Bone marrow (tissue), 2 donors: Measurements from ENCODE around the gene ELMO1.

ENCODE experiments used
- DNase-seq, 2 donors: peaks; one replicate each; lab custom pipeline; 2025; lab: John Stamatoyannopoulos, UW

ELMO1 gene

DNA sequence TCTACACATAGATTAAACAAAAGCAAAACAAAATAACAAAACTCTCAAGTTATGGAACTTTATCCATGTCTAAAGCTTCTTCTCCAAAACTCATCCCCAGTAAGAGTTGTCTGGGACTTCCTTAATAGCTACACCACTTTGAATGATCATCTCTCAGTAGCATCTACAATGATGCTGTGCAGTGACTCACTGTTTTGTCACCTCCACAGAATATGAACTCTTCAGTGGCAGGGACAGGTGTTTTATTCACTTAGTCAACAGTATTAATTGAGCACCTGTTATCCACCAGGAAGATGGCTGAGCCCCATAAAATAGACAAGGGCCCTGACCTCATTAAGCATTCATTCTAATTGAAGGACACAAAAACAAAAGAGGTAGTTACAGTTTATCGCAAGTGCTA is 350.7 kb downstream of the ELMO1 start:
- DNase-seq = no peak

DNA sequence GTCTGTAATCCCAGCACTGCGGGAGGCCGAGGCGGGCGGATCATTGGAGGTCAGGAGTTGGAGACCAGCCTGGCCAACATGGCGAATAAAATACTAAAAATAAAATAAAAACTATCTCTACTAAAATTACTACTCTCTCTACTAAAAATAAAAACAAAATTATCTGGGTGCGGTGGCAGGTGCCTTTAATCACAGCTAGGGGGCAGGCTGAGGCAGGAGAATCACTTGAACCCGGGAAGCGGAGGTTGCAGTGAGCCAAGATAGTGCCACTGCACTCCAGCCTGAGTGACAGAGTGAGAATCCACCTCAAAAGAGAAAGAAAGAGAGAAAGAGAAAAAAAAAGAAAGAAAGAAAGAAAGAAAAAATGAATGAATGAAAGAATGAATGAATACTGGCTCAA is 351.4 kb downstream of the ELMO1 start:
- no peak for DNase-seq

DNA sequence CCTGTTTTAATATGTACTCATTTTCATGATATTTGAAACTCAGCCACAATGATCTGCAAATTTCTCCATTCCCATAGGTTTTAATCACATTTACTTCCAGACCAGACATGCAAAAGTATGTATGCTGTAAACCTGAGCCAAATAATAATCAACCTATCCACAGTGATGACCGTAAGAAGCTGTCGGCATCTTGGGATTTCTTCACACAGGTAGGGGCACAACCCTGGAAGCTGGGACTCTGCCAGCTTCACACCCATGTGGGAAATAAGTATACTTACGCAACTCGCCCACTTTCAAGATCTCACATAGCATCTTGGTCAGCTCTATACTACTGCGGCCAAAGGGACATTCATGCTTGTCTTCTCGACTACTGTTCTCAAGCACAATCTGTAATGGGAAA is 352.3 kb downstream of the ELMO1 start:
- no peak for DNase-seq

DNA sequence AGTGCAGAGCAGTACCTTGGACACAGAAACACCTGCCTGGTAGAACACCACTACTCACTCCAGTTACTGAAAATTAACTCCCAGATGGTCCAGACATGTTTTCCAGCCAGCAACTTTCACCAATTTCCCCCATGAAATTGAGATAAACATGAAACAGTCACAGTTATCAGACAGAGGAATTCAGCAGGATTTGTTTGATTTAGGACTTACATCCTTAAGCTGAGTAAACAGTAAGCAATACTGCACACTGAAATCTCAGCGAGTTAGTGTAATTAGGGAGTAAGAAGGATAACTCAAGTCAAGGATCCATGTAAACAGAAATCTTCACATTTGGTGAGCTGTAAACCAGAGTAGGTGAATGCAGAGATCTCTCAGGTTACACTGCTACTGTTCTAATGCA is 353.5 kb downstream of the ELMO1 start:
- no peak for DNase-seq

DNA sequence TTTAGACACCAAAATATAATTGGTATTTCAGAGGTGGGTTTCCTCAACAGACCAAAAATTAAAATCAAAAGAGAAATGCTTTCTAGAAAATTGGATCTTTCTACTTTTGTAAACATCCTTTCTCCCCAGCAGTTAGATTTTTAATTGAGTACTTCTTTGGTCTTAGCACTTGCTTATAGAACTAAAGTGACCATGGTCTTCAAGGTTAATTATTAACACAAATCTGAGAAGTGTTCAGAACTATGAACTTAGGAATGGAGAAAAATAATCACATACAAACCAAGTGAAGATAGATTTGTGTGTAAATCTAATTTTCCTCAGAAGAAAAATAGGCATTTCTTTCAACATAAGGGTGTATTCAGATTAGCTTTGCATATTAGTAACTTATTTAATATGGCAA is 355.4 kb downstream of the ELMO1 start:
- DNase-seq = no peak

DNA sequence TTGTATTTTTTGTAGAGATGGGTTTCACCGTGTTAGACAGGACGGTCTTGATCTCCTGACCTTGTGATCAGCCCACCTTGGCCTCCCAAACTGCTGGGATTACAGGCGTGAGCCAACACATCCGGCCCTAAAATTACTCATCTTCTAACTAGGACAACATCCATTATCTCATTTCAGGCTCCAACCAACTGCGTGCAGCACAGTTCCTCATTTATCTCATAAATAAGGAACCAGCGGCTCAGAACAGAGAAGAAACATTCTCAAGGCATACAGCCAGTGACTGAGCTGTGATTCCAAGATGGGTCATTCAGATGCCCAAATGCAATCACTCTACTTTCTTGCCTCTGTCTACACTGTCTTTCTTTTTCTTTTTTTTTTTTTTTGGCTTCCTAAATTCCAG is 356.1 kb downstream of the ELMO1 start:
- DNase-seq = no peak

DNA sequence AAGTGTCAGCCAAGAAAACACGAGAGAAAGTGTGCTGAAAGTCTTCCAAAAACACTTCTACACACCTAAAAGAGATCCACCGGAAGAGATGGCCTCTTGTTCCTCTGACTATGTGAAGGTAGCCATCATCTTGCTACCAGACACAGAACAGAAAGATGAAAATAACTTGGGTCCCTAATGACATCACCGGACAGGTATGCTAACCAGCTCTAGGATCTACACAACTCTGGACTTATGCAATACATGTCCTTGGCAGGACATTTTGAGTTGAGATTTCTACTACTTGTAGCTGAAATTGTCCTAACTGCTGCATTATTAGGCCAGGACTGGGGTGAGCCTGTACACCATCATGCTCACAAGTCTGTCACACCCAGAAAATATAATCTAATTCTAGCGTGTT is 358.7 kb downstream of the ELMO1 start:
- DNase-seq = no peak

DNA sequence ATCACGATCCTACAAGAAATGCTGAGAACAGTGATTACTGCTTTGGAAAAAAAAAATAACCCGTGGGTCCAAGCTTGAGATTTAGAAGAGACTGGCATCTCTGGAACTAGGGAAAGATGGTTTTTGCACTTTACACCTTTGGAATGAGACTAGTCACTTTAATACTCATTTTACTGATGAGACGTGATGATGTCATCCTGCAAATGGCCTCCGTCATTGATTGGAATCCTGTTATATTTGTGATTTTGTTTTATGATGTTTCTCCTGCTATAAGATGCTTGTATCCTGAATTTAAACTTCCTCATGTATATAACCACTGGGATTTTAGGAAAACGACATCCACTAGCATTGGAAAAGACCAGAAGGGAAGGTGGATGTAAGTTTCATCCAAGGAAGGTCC is 363.1 kb downstream of the ELMO1 start:
- no peak for DNase-seq

DNA sequence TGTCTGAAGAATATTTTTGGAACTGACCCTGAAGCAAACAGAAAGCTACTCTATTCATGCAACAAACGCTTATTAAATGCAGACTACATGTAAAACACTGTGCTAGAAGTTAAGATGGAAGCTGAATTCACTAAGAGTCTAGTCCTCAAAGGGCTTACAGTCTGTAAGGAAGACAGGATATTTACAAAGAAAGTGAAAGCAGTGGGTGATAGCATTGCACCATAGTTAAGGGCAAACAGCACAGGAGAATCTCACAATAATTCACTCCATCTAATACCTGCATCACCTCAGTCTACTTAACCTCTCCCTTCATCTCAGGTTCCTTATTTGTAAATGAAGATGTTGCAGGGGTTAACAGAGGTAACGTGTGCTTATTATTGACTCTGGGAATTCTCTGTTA is 364.4 kb downstream of the ELMO1 start:
- DNase-seq = no peak

DNA sequence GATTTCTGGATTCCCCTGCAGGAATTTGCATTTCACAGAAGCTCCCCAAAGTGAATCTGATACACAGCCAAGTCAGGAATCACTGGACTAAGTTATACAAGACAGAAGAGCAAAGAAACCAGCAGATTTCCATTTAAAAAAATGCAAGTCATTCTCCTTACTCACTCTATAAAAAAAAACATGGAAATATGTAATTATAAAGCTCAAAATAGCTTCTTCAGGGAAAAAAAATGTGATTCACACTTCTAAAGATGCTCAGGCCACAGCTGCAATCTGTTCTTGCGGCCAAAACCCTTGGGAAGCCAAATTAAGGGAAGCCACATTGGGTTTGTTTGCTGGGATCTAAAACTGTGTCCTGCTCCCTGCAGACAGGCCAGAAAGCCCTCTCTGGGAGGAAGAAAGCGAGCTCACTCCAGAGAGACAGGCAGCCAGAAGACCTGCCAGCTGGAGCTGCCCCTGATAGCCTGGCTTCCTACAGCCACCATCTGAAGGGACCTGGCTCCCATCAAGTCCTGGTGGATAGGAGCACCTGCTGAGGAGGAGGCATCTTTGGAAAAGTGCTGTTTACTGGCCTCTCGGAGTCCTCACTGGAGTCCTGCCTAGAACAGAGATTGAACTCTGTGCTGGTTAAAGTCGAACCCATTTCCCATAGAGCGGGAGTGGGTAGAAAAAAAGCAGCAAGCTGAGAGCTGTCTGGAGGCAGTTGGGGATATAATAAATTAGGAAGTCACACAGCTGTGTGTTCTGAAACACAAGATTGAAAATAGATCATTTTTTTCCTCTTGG is 365.2 kb downstream of the ELMO1 start:
- no peak for DNase-seq

DNA sequence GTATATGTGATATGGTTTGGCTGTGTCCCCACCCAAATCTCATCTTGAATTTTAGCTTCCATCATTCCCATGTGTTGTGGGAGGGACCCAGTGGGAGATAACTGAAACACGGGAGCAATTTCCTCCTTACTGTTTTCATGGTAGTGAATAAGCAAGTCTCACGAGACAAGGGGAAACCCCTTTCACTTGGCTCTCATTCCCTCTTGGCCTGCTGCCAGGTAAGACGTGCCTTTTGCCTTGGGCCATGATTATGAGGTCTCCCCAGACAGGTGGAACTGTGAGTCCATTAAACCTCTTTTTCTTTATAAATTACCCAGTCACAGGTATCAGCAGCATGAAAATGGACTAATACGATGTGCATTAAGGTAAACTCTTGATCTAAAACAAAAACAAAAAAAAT is 367.2 kb downstream of the ELMO1 start:
- DNase-seq = no peak

DNA sequence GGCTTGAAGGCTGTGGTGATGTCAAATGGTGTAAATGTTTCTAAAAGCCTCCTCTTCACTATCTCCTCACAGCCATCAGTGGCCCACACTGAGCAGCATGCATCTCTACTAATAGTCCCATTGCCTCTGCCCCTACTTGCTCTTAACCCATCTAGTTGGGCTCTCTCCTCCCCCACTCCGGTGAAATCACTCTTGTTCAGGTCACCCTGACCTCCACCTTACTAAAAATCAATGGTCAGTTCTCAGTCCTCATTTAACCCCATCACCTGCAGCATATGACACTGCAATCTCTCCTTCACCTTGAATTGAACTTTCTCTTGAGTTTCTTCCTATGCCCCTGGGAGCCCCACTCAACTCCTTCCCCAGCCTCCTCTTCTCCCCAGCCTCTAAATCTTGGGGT is 369.2 kb downstream of the ELMO1 start:
- no peak for DNase-seq

DNA sequence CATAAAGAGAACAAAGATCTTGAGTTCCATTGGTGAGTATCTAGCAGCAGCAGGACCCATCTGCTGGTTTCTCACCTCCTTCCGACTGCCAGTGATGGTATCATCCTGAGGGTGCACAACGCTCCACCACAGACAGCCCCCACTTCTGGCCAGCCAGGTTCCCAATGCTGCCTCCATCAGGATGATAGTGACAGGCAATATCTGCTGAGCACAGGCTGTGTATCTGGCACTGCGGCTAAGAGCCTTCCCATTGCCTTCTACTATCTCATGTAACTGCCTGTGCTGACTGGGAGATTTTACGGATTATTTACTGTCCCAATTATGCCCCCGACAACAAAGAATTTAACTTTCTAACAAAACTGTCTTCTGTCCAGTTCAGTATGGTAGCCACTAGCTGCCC is 372.0 kb downstream of the ELMO1 start:
- DNase-seq = no peak

DNA sequence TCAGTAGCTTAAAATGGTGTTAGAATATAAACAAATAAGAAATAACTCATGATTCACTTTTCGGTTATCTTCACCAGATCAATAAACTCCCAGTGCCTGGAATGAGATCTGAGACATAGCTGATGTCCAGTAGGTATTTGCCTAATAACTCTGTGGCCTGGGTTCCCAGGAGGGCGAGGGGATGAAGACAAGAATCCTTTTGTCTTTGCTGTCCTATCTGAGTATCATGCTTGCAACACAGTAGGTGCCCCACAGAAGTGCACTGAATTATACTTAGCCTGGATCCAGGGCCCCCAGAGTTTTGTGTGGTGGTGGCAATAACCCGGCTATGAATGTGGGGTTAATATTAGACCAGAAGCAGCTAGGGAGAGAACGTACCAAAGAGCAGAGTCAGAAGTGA is 374.3 kb downstream of the ELMO1 start:
- no peak for DNase-seq

DNA sequence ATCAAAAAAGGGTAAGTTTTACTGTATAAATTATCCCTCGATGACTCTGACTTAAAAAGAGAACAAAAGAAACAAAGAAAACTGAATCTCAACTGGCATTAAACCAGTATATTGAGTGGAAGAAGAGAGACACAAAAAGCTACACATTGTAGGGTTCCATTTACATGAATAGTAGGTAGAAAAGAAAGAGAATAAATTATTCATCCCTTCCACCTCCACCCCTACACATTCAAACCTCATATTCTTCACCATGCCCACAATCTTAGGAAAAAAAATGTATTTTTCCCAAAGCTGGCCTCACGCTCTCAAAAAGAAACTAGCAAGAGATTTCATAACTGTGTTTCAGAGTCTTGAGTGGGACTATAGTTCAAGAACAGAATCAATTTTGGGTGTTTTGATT is 377.5 kb downstream of the ELMO1 start:
- DNase-seq = no peak

DNA sequence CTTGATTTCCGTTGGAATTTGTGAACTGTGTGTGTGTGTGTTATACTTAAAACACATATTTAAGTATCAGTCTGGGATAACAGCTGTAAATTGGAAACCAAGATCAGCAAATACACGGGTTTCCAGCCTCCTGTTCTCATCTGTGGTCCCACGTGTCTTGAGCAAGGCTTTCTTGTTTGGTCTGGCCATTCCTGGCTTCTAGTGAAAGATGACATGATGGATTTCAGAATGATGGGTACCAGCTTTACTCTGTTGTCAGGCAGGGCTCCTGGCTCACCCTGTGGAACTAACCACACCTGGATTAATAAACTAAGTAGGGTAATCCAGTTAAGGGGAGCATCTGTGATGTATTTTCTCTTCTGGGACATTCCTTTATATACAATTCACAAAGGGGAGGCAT is 378.2 kb downstream of the ELMO1 start:
- DNase-seq = no peak

DNA sequence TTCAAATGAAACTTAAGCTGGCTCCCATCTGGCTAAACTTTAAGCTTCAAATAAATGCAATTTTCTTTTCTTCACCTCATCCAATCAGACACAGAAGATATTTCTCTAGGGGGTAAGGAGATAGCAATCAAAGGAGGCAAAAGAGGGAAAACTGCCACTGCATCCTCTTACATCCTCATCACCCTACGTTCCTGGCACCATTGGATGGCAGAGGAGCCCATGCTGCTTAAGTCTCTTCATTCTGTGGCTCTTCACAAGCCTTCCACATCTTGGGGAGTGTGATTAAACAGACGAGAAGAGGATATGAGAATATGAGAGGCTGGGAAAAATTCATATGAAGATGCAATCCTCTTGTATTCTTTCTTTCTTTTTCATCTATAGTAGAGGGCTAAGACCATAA is 378.6 kb downstream of the ELMO1 start:
- DNase-seq = no peak

DNA sequence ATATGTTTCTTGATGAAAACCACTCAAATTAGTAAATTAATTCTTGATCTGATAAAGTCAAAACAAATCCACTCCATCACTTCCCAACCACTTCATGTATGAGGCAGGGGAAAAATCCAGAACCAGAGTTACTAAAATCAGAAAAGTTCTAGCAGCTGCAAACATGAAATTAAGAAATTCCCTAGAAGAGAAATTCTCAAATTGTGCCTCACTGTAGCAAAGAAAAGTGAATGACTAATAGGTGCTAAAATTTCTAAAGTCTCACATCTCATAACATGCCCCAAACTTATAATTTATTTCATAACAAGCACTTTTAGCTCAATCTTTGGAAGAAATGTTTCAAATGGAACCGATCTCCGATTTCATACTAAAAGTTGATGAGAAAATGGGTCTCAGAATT is 379.3 kb downstream of the ELMO1 start:
- no peak for DNase-seq

DNA sequence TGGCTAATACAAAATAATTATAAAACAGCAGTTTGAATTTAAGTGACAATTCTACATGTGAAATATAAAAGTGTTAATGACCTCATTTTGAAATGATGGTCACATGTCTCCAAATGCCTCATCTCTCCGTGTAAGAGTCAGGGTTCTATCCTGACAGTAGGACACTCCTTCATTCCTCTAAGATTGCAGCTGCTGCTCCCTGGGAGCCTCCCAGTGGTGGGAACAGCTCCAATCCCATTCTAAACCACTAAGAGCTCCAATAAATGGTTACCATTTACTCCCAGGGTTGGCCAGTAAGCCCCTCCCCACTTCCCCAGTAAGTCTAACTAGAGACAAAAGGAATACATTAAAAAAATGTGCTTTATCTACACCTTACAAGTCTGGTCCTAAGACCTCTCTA is 379.8 kb downstream of the ELMO1 start:
- no peak for DNase-seq

DNA sequence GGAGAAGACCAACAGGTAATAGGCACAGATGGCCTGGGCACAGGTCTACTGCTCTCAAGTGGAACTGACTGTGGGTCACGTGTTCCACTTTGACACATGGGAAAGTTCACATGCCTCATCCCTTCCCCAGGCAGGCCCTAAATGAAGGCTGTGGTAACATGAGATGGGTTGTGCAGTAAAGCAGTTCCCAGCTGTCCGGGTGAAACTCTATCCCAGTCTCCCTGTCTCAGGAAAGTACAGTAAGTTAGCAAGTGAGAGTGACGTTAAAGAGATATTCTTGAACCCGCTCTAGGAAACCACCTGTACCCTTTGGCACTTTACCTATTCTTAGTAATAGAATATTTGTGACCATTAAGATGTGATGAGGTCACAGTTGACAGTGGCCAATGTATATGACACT is 380.6 kb downstream of the ELMO1 start:
- DNase-seq = no peak

DNA sequence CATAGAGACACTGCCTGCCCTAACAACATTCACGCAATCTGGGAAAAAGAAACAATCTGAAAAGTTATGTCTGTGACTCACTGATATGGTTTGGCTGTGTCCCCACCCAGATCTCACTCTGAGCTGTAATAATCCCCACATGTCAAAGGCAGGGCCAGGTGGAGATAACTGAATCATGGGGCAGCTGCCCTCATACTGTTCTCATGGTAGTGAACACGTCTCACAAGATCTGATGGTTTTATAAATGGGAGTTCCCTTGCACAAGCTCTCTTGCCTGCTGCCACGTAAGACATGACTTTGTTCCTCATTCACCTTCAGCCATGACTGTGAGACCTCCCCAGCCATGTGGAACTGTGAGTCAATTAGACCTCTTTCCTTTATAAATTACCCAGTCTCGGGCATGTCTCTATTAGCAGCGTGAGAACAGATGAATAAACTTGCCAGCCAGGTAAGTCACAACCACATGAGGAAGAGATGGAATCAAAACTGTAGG is 382.8 kb downstream of the ELMO1 start:
- DNase-seq = no peak

DNA sequence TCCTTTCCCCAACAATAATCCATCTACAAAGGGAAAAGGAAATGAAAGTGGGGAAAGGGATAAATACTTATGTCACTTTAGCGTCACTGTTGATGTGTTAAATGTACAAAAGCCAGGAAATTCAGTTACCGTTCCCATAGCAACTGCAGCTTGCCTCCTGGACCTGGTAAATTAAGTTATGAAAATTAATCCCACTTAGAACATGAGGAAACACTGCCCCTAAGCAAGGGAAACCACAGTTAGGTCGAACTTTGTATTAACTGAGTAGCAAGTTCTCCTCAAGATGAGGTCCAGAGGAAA is 386.2 kb downstream of the ELMO1 start:
- DNase-seq = no peak

DNA sequence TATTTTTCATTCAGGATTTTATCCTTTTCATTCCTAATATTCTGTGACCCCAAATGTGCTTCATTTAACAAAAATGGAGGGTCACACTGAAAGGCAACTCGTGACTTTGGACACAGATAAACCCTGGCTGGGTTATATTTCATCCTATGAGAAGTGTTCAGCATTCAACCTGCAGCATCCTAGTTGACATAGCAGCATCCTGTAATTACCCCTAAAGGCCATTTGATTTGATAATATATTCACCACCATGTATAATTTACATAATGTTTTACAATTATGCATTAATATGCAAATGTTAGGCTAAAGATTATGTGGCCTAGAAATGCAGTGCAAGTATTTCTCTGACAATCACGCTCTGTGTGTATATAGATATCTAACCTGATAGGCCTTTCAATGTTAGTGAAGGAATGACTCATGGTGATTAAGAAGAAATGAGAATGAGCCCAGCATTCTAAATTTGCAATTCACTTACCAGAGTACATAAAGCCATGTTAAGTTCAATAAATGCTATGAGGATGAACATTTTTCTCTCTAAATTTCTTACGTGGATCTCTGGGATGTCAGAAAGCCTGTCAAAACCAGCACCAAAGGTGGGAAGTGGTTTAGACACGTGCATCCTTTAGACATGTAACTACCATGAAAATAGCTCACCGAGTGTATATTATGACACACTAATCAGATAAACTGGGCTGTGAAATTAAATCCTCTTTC is 386.7 kb downstream of the ELMO1 start:
- DNase-seq = no peak
